Activated CD4-positive, CD25-positive, alpha-beta regulatory T cell (primary cell): ENCODE data around the gene MSI2.
"Not testable (repeated sequence)": the region's sequence is repeated elsewhere in the genome, so short reads cannot be mapped to it uniquely, and the experiment has no call there.

Source experiments
- DNase-seq, 4 experiments: peaks; one replicate each; lab custom pipeline; 2025; lab: John Stamatoyannopoulos, UW

MSI2 gene

GRCh38 chr17:57484826-57485565 is 228.7 kb downstream of the MSI2 start:
- no peak for DNase-seq

DNA sequence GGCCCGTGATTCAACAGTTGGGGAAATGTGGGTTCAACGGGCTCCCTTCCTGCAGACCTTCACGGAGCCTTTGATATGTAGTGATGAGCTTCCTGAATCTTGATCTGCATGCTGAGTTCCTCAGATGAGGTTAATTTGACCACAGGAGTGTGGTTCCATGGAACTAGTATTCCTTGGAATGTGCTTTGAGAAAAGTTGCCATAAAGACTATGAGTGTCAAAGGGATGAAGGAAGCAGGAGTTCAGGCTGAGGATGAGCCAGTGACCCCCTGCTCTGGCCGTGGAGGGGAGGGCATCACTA is 229.2 kb downstream of the MSI2 start:
- DNase-seq: no peak

- no peak for DNase-seq
Measured at GRCh38 chr17:57485916-57486881, 229.9 kb downstream of the MSI2 start.

GRCh38 chr17:57486882-57487301 is 230.6 kb downstream of the MSI2 start:
- no peak for DNase-seq

DNA sequence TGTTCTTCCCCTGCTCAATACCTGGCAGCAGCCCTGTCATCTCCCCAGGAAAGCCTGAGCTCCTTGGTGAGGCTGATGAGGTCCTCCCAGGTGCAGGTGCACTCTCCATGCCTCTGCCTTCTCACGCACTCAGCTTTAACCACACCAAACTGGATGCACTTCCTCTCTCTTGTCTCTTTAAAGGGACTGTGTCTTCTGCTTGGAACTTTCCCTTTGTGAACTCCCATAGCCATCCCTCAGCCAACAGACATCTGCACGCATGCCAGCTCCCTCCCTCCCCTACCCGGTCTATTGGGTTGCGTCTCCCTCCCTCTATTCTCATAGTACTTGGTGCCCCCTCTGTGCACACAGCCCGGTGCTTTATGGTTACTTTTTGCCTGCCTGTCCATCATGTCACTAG is 231.2 kb downstream of the MSI2 start:
- DNase-seq: no peak

DNA sequence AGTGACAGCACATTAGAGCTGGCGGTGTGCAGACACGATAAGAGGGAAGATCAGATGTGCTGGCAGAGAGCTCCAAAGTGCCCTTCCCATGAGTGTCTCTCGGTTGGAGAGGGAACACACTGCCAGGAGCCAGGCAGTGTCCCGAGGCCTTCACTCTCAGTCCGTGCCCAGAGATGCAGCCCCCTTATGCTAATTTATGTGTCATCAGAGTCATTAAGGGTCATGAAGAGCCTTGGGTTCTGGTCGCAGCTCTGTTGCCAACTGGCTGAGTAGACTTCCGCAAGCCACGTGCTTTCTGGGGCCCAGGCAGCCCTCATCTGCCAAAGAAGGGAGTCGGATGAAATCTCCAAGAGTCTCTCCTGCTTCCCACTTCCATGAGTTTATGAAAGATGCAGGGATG is 232.5 kb downstream of the MSI2 start:
- no peak for DNase-seq

DNA sequence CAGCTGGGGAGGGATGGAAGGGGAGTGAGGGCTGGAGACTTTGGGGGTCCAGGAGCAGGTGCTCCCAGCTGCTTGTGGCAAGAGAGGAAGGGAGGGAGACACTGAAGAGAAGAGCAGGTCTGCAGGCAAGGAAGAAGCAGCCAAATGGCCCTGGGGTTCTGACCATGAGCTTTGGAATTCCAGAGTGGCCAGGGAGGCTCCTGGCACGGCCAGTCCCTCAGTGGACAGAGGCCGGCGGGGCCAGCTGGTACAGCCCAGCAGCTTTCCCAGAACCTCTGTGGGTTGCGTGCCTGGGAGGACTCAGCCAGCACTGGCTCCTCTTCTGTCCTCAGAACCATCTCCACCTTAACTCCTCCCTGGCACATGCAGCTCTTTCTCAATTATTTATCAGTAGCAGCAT is 233.0 kb downstream of the MSI2 start:
- no peak for DNase-seq

DNA sequence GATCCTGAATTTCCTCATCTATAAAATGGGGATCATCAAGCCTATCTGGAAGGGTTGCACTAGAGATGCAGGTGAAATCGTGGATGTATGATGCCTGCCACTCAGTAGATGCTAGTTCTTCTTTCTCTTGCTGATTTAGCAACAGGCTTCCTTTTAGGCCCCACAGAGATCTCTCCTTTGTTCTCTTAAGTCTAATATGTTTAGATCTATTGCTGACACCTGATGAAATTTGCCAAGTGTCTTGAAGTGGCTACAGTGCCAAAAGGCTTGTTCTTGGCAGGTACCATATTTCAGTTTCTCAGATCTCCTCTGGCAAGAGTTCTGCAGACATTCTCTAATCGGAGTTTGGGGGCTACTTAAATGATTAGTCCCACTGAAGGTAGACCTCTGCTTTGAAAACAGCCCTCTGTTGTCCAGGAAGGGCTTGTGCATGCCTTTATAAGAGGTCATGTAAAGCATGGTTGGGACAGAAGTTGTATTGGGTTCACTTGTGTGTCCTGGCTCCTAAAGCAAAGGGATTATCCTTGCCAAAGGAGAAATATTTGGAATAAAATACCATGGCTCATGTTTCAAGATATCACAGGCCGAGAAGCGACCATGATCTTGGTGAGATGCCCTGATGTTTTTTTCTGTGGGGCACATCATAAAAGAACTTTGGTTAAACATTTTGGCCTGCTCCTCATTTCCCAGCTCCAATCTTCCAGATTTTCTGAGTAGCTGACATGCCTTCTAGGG is 234.0 kb downstream of the MSI2 start:
- no peak for DNase-seq

DNA sequence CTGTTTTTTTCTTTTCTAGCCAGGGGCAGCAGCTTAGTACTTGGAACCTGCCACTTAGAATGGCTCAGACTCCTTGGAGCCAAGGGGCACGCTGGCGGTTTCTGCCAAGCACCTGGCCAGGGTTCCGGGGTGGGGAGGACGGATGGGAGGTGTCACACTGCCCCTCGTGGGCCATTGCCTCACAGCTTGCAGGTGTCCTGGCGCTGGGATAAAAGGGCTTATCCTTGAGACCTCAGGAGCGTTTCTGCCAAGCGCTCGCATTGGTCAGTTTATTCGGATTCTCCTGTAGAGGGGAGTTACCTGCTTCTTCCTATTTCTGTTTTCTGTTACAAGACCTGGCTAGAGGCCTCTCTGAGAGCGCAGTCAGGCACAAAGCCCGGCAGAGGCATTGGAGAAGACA is 234.6 kb downstream of the MSI2 start:
- no peak for DNase-seq

DNA sequence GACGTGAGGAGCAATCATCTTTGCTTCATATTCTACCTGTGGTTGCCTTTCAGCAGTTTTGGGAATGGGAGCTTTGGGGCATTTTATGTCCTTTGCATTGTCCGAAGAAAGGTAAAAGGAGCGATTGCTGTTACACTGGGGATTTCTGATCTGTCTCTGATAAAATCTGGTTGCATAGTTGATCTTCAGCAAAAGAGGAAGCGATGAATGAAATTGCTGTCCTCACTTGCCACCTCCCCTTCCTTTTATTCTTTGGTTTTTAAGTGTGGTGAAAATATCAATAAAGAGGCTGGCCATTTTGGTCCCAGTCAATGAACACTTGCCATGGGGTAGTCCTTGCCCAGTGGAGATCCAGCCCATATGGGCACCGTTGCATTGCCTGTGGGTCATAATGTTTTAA is 236.8 kb downstream of the MSI2 start:
- no peak for DNase-seq

DNA sequence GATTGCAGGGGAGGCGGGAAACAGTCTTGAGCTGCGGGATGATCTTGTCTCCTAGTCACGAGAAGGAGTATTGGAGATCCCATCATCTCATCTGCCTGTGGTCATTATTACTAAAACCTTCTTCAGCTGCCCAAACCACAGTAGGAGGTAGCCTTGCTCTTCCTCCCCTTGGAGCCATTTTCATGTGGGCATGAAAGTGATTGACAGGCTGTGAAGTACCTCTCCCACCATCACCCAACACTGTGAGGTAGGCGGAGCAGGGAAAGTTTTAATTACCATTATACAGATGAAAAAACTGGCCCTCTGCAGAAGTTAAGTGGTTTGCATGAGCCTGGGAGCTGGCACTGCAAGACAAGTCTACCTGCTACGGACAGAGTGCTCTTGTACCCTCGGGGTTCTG is 237.3 kb downstream of the MSI2 start:
- DNase-seq: no peak

DNA sequence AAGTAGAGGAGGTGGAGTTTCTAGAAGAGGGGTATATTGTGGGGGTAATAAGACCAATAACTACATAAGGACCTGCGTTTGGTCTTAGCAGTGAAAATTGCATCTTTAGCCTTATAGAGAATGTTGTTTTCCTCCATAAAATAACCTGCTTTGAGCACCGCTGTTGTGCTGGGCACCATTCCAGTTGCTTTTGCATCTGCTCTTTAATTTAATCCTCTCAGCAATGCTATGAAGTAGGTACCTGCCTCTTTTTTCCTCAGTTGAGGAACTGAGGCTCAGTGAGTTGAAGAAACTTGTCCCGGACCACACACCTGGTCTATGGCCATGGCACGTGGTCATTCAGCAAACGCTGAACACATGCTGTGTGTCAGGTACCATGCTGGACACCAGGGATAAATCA is 238.1 kb downstream of the MSI2 start:
- DNase-seq: no peak

GRCh38 chr17:57495771-57496170 is 239.4 kb downstream of the MSI2 start:
- DNase-seq: no peak

DNA sequence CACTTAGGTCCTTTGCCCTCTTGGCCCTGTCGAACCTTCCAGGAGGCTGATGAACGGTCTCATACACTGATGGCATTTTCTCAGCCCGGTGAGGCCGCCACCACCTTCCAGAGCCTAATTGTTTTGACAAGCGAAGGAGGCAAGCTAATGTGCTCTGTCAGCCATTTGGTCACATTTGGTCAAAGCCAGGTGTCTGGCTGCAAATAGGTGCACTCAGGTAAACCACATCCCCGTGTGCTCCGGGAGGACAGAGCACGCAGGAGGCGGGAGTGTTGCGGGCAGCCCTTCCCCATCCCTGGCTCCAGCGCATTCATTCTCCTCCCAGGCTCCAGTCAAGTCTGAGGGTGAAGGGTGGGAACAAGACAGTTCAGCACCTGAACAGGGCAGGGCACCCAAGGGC is 240.1 kb downstream of the MSI2 start:
- no peak for DNase-seq

DNA sequence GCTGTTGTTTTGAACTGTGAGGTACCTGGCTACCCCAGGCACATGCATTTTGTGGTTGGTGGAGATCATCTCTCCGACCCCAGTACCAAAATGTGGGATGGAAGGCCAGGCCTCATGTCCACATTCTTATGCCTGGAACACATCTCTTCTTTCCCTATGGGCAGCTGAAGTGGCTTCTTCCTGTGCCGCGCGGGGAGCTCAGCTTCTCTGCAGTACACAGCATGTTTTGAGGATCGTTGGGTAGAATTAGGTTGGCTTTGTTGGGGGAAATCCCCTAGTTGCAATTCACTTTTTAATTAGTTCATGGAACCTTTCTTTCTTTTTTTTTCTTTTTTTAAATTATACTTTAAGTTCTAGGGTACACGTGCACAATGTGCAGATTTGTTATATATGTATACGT is 242.1 kb downstream of the MSI2 start:
- DNase-seq: no peak

GRCh38 chr17:57499221-57499620 is 242.9 kb downstream of the MSI2 start:
- DNase-seq: not testable (repeated sequence)

GRCh38 chr17:57499648-57500049 is 243.3 kb downstream of the MSI2 start:
- no peak for DNase-seq

DNA sequence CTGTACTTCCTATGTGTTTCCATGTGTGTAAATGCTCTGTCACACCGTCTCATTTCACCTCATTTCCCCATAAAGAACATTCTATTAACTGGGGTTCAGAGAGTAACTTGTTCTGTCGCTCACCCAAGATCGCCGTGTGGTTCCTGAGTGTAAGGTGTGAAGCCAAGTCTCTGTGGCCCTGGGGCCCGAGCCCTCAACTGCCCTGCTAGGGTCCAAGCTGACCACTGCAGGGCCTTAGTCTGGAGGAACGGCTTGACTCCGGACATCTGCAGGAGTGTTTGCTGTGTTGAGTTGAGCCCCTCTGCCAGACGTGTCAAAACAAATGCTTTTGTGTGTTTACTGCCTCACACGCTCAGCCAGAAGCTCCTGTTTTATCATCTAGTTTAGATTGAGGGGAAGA is 244.7 kb downstream of the MSI2 start:
- no peak for DNase-seq

- no peak for DNase-seq
Measured at GRCh38 chr17:57502022-57502421, 245.7 kb downstream of the MSI2 start.

GRCh38 chr17:57502811-57503241 is 246.5 kb downstream of the MSI2 start:
- DNase-seq: no peak

DNA sequence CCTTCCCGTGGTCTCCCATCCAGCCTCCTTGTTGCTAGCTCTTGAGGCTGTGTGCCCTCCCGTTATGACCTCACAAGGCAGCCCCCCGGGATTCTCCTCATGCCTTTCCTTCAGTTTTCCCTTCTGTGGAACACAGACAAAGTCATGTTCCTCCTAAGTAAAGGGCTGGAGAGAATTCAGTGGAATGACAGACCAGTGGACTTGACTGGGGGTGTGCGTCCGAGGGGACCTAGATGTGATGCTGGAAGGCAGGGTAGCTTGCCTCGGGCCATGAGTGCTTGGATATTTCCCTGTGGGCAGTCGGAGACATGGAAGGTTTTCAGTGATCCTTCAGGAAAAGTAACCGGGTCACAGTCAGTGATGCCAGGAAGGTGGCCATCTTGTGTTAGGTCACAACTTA is 247.9 kb downstream of the MSI2 start:
- DNase-seq: no peak

DNA sequence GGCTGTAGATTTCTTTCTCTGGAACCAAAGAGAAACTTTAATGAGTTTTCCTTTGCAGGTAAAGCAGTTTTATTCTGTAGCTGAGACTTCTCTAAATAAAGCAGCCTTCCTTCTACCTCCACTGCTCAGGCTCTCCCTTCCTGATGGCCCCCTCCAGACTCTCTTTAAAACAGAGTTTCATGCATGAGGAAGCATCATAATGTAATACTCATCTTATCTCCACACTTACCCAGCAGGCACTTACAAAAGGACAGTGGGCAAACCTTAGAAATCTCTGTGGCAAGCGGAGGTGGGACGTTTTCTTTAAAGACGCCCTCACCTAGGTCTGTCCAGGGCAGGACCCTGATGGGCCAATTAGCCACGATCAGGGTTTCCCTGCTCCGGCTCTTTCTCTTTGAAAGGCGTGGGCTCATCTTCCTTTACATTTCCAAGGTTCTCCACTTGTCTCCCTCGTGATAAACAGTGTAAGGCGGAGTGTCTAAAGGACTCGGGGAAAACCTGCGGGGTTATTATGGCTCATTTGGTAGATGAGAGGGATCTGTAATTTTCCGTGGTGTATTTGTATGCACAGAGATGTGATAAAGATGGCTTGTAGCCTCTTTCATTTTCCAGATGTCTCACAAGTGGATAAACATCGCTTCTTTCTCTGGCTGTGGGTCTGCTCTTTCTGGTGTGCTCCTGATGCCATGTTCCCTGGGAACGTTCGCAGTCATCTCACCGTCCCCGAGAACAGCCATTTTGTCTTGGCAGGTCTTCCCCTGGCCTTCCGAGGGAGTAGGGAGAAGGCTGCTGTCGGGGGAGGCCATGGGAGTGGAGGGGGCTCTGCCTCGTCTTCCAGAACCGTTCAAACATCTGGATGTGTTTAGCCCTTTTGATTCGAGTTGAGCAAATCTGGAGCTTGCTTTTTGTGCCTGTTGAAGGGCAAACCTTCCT is 249.8 kb downstream of the MSI2 start:
- DNase-seq: no peak
